Thyroid gland (tissue), 4 donors: ENCODE measurements around the gene SH3YL1.

ENCODE experiments used
- POLR2A ChIP-seq, 2 donors: fragments of 450-650 bp; IDR thresholded peaks; one replicate each; pipeline ENCODE4 v1.6.1; 2017; ENCODE audit warnings: antibody characterized with exemption in 2 of 2, mild to moderate bottlenecking in 2 of 2, moderate library complexity in 1 of 2
- TF ChIP-seq, protein P1 (sequence below), 6 experiments: fragments of 200-600 bp in 3 of 6; fragments of 450-650 bp in 3 of 6; sonication (generic) in 3 of 6; IDR thresholded peaks; one replicate each; pipeline ENCODE4 v1.5.1; 2016 to 2019; ENCODE audit warnings: antibody characterized with exemption in 6 of 6, mild to moderate bottlenecking in 2 of 6, inconsistent platforms in 1 of 6, moderate library complexity in 1 of 6

- TF ChIP-seq, protein P1, sequence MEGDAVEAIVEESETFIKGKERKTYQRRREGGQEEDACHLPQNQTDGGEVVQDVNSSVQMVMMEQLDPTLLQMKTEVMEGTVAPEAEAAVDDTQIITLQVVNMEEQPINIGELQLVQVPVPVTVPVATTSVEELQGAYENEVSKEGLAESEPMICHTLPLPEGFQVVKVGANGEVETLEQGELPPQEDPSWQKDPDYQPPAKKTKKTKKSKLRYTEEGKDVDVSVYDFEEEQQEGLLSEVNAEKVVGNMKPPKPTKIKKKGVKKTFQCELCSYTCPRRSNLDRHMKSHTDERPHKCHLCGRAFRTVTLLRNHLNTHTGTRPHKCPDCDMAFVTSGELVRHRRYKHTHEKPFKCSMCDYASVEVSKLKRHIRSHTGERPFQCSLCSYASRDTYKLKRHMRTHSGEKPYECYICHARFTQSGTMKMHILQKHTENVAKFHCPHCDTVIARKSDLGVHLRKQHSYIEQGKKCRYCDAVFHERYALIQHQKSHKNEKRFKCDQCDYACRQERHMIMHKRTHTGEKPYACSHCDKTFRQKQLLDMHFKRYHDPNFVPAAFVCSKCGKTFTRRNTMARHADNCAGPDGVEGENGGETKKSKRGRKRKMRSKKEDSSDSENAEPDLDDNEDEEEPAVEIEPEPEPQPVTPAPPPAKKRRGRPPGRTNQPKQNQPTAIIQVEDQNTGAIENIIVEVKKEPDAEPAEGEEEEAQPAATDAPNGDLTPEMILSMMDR (IDR thresholded peaks at IDR 0.05): no peak
- no peak for TF ChIP-seq POLR2A (IDR thresholded peaks at IDR 0.05)
Observed at GRCh38 chr2:201648-202433, 62.0 kb downstream of the SH3YL1 start.
